BJ (cell line): ENCODE measurements around the gene TBC1D23. TPM values are rescaled to one million over a fixed set of nuclear protein-coding genes. Genes with fewer than 3 reads are reported as not detected.

Source experiments
- CTCF ChIA-PET: fragments of 350-600 bp; formaldehyde crosslinking; extraction: SDS; loops from one replicate; lab custom pipeline; 2021; ENCODE audit warnings: antibody characterized with exemption, inconsistent platforms; lab: Yijun Ruan, JAX
- POLR2A ChIA-PET: fragments of 300-600 bp; sonication (Branson Sonifier 250); formaldehyde crosslinking; extraction: SDS; loops from one replicate; lab custom pipeline; 2021; ENCODE audit warnings: antibody characterized with exemption; lab: Charles Lee
- DNase-seq: peaks from one replicate; pipeline ENCODE4 v3.0.0-alpha.2; 2011; ENCODE audit warnings: low read depth
- H3K27me3 ChIP-seq: 2 replicates; pipeline ENCODE4 v1.6.0; 2011; ENCODE audit warnings: low read length; ENCODE audit not compliant: control insufficient read depth, insufficient read depth
- H3K36me3 ChIP-seq: 2 replicates; pipeline ENCODE4 v1.5.1; 2011; ENCODE audit warnings: low read length; ENCODE audit not compliant: control insufficient read depth, insufficient read depth
- H3K4me3 ChIP-seq: 2 replicates; pipeline ENCODE4 v1.5.1; 2011; ENCODE audit warnings: low read depth, mild to moderate bottlenecking, control low read depth, low read length
- CTCF ChIP-seq: IDR thresholded peaks from 2 replicates; pipeline ENCODE4 v1.5.1; 2011; ENCODE audit warnings: low read depth, mild to moderate bottlenecking, control low read depth, inconsistent platforms, low read length, moderate library complexity; ENCODE audit not compliant: insufficient read depth
- polyA plus RNA-seq: library from polyadenylated mRNA; depleted of rRNA; stranded (reverse); fragments of >200 nt; gene quantifications from 2 replicates; pipeline ENCODE4 v1.2.3, GENCODE V29; 2011; rRNA removed

TBC1D23 gene
- polyA plus RNA-seq, 1 experiment: 22.5 TPM

DNA sequence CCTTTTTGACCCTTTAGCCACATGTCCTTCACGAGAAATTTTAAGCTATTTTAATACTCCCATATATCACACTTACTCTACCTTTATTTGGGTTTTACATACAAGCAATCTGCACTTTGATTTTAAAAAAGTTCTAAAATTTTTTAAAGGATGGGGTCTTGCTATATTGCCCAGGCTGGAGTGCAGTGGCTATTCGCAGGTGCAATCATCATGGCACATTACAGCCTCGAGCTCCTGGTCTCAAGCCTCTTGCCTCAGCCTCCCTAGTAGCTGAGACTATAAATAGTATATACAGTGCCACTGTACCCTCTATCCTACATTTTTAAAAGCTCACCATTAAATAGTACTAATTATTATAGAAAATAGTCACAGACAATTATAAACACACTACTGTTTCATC, 103.6 kb downstream of the TBC1D23 start:
- no peak overlapping the region for H3K4me3 ChIP-seq
- H3K36me3 ChIP-seq: peaks cover 5% of the 10 kb centered on the region
- DNase-seq: no peak
- CTCF ChIA-PET: interaction anchor here (0.6 kb wide), 1 partner anchor 16 kb away, joined by 3 read pairs; no protein-coding TSS in a partner anchor
- POLR2A ChIA-PET: no interaction called here
- TF ChIP-seq CTCF: no peak
- H3K27me3 ChIP-seq: no peaks in the 10 kb centered on the region

- H3K27me3 ChIP-seq: no peaks in the 10 kb centered on the region
- ChIA-PET CTCF (interaction anchor here (1.5 kb wide), 1 partner anchor 10 kb away, joined by 3 read pairs; no protein-coding TSS in a partner anchor), POLR2A (no interaction called here)
- DNase-seq: no peak
- H3K4me3 ChIP-seq: no peak overlapping the region
- no peak for TF ChIP-seq CTCF
- peaks cover 5% of the 10 kb centered on the region for H3K36me3 ChIP-seq
These were observed 105.6 kb downstream of the TBC1D23 start for GRCh38 chr3:100366424-100366823.

GRCh38 chr3:100368441-100368840, 107.6 kb downstream of the TBC1D23 start:
- Histone ChIP-seq H3K27me3 (no peaks in the 10 kb centered on the region), H3K4me3 (no peak overlapping the region), H3K36me3 (peaks cover 10% of the 10 kb centered on the region)
- no peak for TF ChIP-seq CTCF
- POLR2A ChIA-PET: no interaction called here
- CTCF ChIA-PET: interaction anchor here (0.6 kb wide), 1 partner anchor 36 kb away, joined by 4 read pairs; no protein-coding TSS in a partner anchor
- no peak for DNase-seq

DNA sequence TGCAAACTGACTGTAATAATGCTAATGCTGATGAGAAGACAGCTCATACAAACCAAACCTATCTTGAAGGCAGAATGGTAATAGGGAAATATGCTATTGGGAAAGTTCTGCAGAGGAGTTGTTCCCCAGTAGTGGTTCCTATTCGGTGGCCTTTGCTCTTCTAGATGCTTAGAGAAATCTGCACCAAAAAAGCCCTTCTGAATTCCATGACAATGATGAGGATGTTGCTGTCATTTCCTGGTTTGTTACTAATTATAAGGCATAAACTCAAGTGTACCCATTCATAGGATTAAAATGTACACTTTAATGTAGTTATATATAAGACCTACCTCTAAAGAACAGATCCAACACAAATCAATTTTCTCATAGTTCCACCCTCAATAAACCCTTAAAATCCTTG, 110.0 kb downstream of the TBC1D23 start:
- no peak overlapping the region for H3K4me3 ChIP-seq
- peaks cover 11% of the 10 kb centered on the region for H3K36me3 ChIP-seq
- CTCF ChIA-PET: interaction anchor here (1.0 kb wide), 1 partner anchor 10 kb away, joined by 7 read pairs; no protein-coding TSS in a partner anchor
- H3K27me3 ChIP-seq: no peaks in the 10 kb centered on the region
- no peak for TF ChIP-seq CTCF
- POLR2A ChIA-PET: no interaction called here
- no peak for DNase-seq

- no peak for TF ChIP-seq CTCF
- ChIA-PET CTCF (interaction anchor here (0.6 to 0.7 kb wide), 2 partner anchors 12 to 39 kb away, joined by 3 read pairs; no protein-coding TSS in a partner anchor), POLR2A (no interaction called here)
- no peak overlapping the region for H3K4me3 ChIP-seq
- H3K27me3 ChIP-seq: no peaks in the 10 kb centered on the region
- no peak for DNase-seq
- H3K36me3 ChIP-seq: peaks cover 11% of the 10 kb centered on the region
These were observed 113.7 kb downstream of the TBC1D23 start for GRCh38 chr3:100374521-100374920.

Other genes with a start within 250 kb of the TBC1D23 start
- 31.2 and 42.9 TPM in 2 replicates for gene FILIP1L, start 146.5 kb upstream of the TBC1D23 start, polyA plus RNA-seq
- gene NIT2, start 73.8 kb downstream of the TBC1D23 start, polyA plus RNA-seq: 34.5 and 49.3 TPM in 2 replicates
- gene TOMM70, start 140.1 kb downstream of the TBC1D23 start, polyA plus RNA-seq: 16.1 and 32.1 TPM in 2 replicates
- 2.1 and 3.1 TPM in 2 replicates for gene LNP1, start 140.5 kb downstream of the TBC1D23 start, polyA plus RNA-seq
- gene TMEM45A, start 231.6 kb downstream of the TBC1D23 start, polyA plus RNA-seq: 35.1 and 68.4 TPM in 2 replicates